NCI-H2081 (cell line): ENCODE results near the gene LRRC2.
"Not testable (repeated sequence)": the region's sequence is repeated elsewhere in the genome, so short reads cannot be mapped to it uniquely, and the experiment has no call there.

Source experiments
- DNase-seq, 2 experiments: peaks; one replicate each; lab custom pipeline; 2025; lab: John Stamatoyannopoulos, UW

The LRRC2 gene

GRCh38 chr3:46552538-46552937, 13.6 kb downstream of the LRRC2 start:
- no peak for DNase-seq

GRCh38 chr3:46551615-46552014, 14.5 kb downstream of the LRRC2 start:
- DNase-seq, result no peak

GRCh38 chr3:46549989-46550388, 16.1 kb downstream of the LRRC2 start:
- DNase-seq, result no peak

- DNase-seq, result no peak
Measured at GRCh38 chr3:46549408-46549904, 16.6 kb downstream of the LRRC2 start.

- not testable (repeated sequence) for DNase-seq
Measured at GRCh38 chr3:46548611-46549010, 17.5 kb downstream of the LRRC2 start.

- DNase-seq, result no peak
Measured at GRCh38 chr3:46546896-46547440, 19.1 kb downstream of the LRRC2 start.

GRCh38 chr3:46545818-46546630, 20.1 kb downstream of the LRRC2 start:
- no peak for DNase-seq

GRCh38 chr3:46544771-46545503, 21.2 kb downstream of the LRRC2 start:
- DNase-seq, result no peak

- DNase-seq, result no peak
Measured at GRCh38 chr3:46542801-46543201, 23.3 kb downstream of the LRRC2 start.

GRCh38 chr3:46542344-46542743, 23.8 kb downstream of the LRRC2 start:
- DNase-seq, result no peak

GRCh38 chr3:46541835-46542234, 24.3 kb downstream of the LRRC2 start:
- no peak for DNase-seq

- DNase-seq, result no peak
Measured at GRCh38 chr3:46540550-46540949, 25.6 kb downstream of the LRRC2 start.

- no peak for DNase-seq
Measured at GRCh38 chr3:46539443-46540005, 26.6 kb downstream of the LRRC2 start.

GRCh38 chr3:46538803-46539442, 27.2 kb downstream of the LRRC2 start:
- DNase-seq, result peak; percentile 13 to 64

- DNase-seq, result not testable (repeated sequence)
Measured at GRCh38 chr3:46538425-46538802, 27.7 kb downstream of the LRRC2 start.

- DNase-seq, result no peak
Measured at GRCh38 chr3:46537779-46538178, 28.3 kb downstream of the LRRC2 start.

- no peak for DNase-seq
Measured at GRCh38 chr3:46537316-46537715, 28.8 kb downstream of the LRRC2 start.

- DNase-seq, result no peak
Measured at GRCh38 chr3:46536758-46537157, 29.3 kb downstream of the LRRC2 start.

GRCh38 chr3:46535746-46536145, 30.4 kb downstream of the LRRC2 start:
- no peak for DNase-seq

GRCh38 chr3:46533091-46533490, 33.0 kb downstream of the LRRC2 start:
- no peak for DNase-seq

- no peak for DNase-seq
Measured at GRCh38 chr3:46527239-46527638, 38.9 kb downstream of the LRRC2 start.

GRCh38 chr3:46524832-46525231, 41.3 kb downstream of the LRRC2 start:
- no peak for DNase-seq
